Prostate gland (tissue), 2 donors: ENCODE data around the gene KTN1.

Experiments used
- CTCF ChIP-seq, 4 experiments: fragments of 200-600 bp in 2 of 4; fragments of 450-650 bp in 2 of 4; sonication (generic) in 2 of 4; IDR thresholded peaks; 1 replicate in 3 of 4; 2 replicates in 1 of 4; pipeline ENCODE4 v1.5.1; 2016 to 2019; ENCODE audit warnings: antibody characterized with exemption in 4 of 4, mild to moderate bottlenecking in 2 of 4, moderate library complexity in 2 of 4
- POLR2A ChIP-seq: fragments of 450-650 bp; IDR thresholded peaks from one replicate; pipeline ENCODE4 v1.6.1; 2016; ENCODE audit warnings: antibody characterized with exemption, mild to moderate bottlenecking
- POLR2AphosphoS5 ChIP-seq: sonication (generic); formaldehyde crosslinking; IDR thresholded peaks from one replicate; pipeline ENCODE4 v1.6.1; 2017; ENCODE audit warnings: antibody characterized with exemption

- TF ChIP-seq CTCF (IDR thresholded peaks at IDR 0.05), result no peak
- TF ChIP-seq POLR2A, result no peak
- no peak for TF ChIP-seq POLR2AphosphoS5
Observed at GRCh38 chr14:55638665-55639064, 58.7 kb downstream of the KTN1 start.
